Measurements from ENCODE around the gene AGPAT3. TPM values are rescaled to one million over a fixed set of nuclear protein-coding genes. Genes with fewer than 3 reads are reported as not detected.

AGPAT3 gene
- total RNA-seq, 2 donors from 2014 or later = 31.3 to 53.5 TPM

GRCh38 chr21:43942201-43942600, 77.2 kb downstream of the AGPAT3 start:
- intact Hi-C loops (cut with DNase I) = no loop called here

GRCh38 chr21:43942621-43943020, 77.6 kb downstream of the AGPAT3 start:
- H3K27me3 ChIP-seq (replicated peaks; ENCODE audit: insufficient read depth) = no peaks in the 10 kb centered on the region
- no peaks in the 10 kb centered on the region for H3K36me3 ChIP-seq
- no peak for DNase-seq (ENCODE audit: low spot score)
- no peak overlapping the region for H3K27ac ChIP-seq
- no peaks in the 10 kb centered on the region for H3K9me3 ChIP-seq
- 93% methylated on average over 7 of the region's 13 CpGs for WGBS
- no peak for TF ChIP-seq POLR2A (IDR thresholded peaks at IDR 0.05)
- no peak for TF ChIP-seq POLR2AphosphoS5 (IDR thresholded peaks at IDR 0.05)
- TF ChIP-seq, protein P1, sequence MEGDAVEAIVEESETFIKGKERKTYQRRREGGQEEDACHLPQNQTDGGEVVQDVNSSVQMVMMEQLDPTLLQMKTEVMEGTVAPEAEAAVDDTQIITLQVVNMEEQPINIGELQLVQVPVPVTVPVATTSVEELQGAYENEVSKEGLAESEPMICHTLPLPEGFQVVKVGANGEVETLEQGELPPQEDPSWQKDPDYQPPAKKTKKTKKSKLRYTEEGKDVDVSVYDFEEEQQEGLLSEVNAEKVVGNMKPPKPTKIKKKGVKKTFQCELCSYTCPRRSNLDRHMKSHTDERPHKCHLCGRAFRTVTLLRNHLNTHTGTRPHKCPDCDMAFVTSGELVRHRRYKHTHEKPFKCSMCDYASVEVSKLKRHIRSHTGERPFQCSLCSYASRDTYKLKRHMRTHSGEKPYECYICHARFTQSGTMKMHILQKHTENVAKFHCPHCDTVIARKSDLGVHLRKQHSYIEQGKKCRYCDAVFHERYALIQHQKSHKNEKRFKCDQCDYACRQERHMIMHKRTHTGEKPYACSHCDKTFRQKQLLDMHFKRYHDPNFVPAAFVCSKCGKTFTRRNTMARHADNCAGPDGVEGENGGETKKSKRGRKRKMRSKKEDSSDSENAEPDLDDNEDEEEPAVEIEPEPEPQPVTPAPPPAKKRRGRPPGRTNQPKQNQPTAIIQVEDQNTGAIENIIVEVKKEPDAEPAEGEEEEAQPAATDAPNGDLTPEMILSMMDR (IDR thresholded peaks at IDR 0.05) = no peak
- H3K4me1 ChIP-seq (replicated peaks) = peaks cover 3% of the 10 kb centered on the region
- H3K4me3 ChIP-seq = no peak overlapping the region
- intact Hi-C loops (cut with DNase I) = no loop called here

More at GRCh38 chr21:43942201-43942600, 77.2 kb downstream of the AGPAT3 start:
- H3K4me3 ChIP-seq = no peak overlapping the region
- H3K27ac ChIP-seq = no peak overlapping the region
- peaks cover 3% of the 10 kb centered on the region for H3K4me1 ChIP-seq (replicated peaks)
- 93% methylated on average over 20 of the region's 20 CpGs for WGBS
- TF ChIP-seq POLR2AphosphoS5 (IDR thresholded peaks at IDR 0.05) (no peak), POLR2A (IDR thresholded peaks at IDR 0.05) (no peak)
- TF ChIP-seq, protein P1 (IDR thresholded peaks at IDR 0.05) = no peak
- no peaks in the 10 kb centered on the region for H3K36me3 ChIP-seq
- H3K9me3 ChIP-seq = no peaks in the 10 kb centered on the region
- no peaks in the 10 kb centered on the region for H3K27me3 ChIP-seq (replicated peaks; ENCODE audit: insufficient read depth)
- DNase-seq (ENCODE audit: low spot score) = no peak

- 87% methylated on average over 29 of the region's 30 CpGs for WGBS
- H3K4me1 ChIP-seq (replicated peaks) = peaks cover 3% of the 10 kb centered on the region
- intact Hi-C loops (cut with DNase I) = no loop called here
- TF ChIP-seq, protein P1 (IDR thresholded peaks at IDR 0.05) = no peak
- TF ChIP-seq POLR2AphosphoS5 (IDR thresholded peaks at IDR 0.05) (no peak), POLR2A (IDR thresholded peaks at IDR 0.05) (no peak)
- no peaks in the 10 kb centered on the region for H3K27me3 ChIP-seq (replicated peaks; ENCODE audit: insufficient read depth)
- H3K9me3 ChIP-seq = no peaks in the 10 kb centered on the region
- H3K4me3 ChIP-seq = no peak overlapping the region
- no peak for DNase-seq (ENCODE audit: low spot score)
- H3K27ac ChIP-seq = no peak overlapping the region
- H3K36me3 ChIP-seq = no peaks in the 10 kb centered on the region
Observed at GRCh38 chr21:43943512-43944077, 78.6 kb downstream of the AGPAT3 start.

- Histone ChIP-seq H3K36me3 (no peaks in the 10 kb centered on the region), H3K9me3 (no peaks in the 10 kb centered on the region), H3K4me1 (replicated peaks) (no peaks in the 10 kb centered on the region), H3K27me3 (replicated peaks; ENCODE audit: insufficient read depth) (no peaks in the 10 kb centered on the region), H3K27ac (no peak overlapping the region), H3K4me3 (no peak overlapping the region)
- no peak for DNase-seq (ENCODE audit: low spot score)
- TF ChIP-seq, protein P1 (IDR thresholded peaks at IDR 0.05) = no peak
- TF ChIP-seq POLR2A (IDR thresholded peaks at IDR 0.05) (no peak), POLR2AphosphoS5 (IDR thresholded peaks at IDR 0.05) (no peak)
- WGBS = 69% methylated on average over 19 of the region's 20 CpGs
- intact Hi-C loops (cut with DNase I) = no loop called here
Observed at GRCh38 chr21:43944078-43944633, 79.1 kb downstream of the AGPAT3 start.

GRCh38 chr21:43944757-43945156, 79.7 kb downstream of the AGPAT3 start:
- H3K36me3 ChIP-seq = no peaks in the 10 kb centered on the region
- no peak for DNase-seq (ENCODE audit: low spot score)
- H3K4me1 ChIP-seq (replicated peaks) = no peaks in the 10 kb centered on the region
- intact Hi-C loops (cut with DNase I) = no loop called here
- no peak overlapping the region for H3K4me3 ChIP-seq
- no peaks in the 10 kb centered on the region for H3K9me3 ChIP-seq
- no peaks in the 10 kb centered on the region for H3K27me3 ChIP-seq (replicated peaks; ENCODE audit: insufficient read depth)
- WGBS = 45% methylated on average over 11 of the region's 12 CpGs
- no peak overlapping the region for H3K27ac ChIP-seq
- TF ChIP-seq POLR2AphosphoS5 (IDR thresholded peaks at IDR 0.05) (no peak), POLR2A (IDR thresholded peaks at IDR 0.05) (no peak)
- TF ChIP-seq, protein P1 (IDR thresholded peaks at IDR 0.05) = no peak

Measured in prostate gland (tissue), 2 donors.